NCI-H146 treated with DMSO at 0.1 percent for 48 hours (cell line): ENCODE measurements around the gene APLN.
A peak's percentile ranks its signal among the peaks of the same experiment; 100 is the strongest.

Experiments used
- DNase-seq: peaks from one replicate; lab custom pipeline; 2025; ENCODE audit not compliant: unreplicated experiment; lab: John Stamatoyannopoulos, UW

APLN gene

DNA sequence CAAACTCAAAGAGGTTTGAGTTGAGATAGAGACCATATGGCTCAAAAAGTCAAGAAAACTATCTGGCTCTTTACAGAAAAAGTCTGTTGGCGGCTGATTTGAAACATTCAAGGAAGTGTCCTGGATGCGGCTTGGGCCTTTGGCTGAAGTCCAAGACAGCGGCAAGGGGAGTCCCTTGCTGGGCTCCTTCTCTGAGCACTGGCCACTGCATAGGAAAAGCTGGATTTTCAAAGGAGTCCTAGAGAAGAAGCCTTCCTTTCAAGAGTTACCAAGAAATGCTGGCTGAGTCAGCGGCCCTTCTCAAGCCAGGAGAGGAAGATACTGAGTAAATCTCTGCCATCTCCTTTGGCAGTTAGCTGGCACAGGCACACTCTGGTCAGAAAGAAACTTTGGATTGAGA lies 12.1 kb downstream of the APLN start:
- no peak for DNase-seq

DNA sequence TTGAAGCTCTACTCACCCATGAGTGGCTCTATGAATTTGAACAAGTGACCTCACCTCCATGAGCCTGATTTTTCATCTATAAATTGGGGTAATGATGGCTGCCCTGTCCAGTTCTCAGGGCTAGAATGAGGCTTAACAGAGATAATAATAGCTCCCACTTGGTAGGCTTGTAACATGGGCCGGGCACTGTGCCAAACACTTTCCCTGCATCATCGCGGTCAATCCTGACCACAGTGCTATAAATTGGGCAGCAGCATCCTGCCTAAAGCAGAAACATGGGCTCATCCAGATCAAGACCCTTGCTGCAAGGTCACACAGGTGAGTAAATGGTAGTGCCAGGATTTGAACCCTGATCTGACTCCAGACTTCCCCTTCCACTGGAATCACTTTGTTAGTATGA lies 12.8 kb downstream of the APLN start:
- DNase-seq, result no peak

DNA sequence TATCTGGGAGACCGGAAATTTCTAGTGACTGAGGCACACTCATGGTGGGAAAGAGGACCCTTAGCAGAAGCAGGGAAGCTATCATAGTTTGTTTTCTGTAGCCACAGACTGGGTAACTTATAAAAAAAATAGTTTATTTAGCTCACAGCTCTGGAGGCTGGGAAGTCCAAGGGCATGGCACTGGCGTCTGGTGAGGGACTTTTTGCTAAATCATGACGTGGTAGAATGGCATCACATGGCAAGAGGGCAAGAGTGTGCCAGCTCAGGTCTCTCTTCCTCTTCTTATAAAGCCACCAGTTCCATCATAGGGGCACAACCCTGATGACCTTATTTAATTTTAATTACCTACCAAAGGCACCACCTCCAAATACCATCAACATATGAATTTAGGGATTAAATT lies 13.3 kb downstream of the APLN start:
- no peak for DNase-seq

DNA sequence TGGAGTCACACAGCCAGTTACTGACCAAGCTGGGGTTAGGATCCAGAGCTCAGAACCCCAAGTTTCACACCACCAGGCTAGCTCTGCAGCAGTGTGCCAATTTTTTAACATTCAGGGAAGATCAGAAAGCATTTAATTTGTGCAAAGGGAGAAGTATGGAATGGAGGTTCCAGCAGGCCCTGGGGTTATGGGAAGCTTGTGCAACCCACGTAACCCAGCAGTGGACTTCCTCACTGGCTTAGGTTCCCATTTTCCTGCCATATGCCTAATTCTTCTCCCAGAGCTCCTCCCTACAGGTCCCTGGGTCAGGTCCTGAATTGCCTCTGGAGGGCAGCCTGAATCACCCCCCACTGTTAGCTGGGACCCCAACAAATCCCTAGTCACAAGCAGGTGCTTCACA lies 14.0 kb downstream of the APLN start:
- no peak for DNase-seq

DNA sequence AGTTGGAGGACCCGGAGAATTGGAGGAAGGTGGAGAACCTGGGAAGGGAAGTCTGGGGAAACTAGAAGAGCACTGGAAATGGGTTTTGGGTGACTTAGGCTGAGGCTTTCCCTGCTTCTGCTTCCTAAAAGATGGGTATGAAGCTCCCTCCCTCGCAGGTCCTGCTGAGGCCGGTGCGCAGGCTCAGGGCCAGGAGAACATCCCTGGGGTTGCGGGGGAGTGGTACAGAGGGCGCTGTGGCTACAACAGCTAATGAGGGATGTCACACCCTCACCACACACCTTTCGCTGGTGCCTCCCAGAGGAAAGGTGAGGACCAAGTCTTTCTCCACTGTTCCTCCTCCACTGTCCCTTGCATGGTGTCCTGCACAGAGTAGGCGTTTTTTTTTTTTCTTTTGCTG lies 15.8 kb downstream of the APLN start:
- no peak for DNase-seq

DNA sequence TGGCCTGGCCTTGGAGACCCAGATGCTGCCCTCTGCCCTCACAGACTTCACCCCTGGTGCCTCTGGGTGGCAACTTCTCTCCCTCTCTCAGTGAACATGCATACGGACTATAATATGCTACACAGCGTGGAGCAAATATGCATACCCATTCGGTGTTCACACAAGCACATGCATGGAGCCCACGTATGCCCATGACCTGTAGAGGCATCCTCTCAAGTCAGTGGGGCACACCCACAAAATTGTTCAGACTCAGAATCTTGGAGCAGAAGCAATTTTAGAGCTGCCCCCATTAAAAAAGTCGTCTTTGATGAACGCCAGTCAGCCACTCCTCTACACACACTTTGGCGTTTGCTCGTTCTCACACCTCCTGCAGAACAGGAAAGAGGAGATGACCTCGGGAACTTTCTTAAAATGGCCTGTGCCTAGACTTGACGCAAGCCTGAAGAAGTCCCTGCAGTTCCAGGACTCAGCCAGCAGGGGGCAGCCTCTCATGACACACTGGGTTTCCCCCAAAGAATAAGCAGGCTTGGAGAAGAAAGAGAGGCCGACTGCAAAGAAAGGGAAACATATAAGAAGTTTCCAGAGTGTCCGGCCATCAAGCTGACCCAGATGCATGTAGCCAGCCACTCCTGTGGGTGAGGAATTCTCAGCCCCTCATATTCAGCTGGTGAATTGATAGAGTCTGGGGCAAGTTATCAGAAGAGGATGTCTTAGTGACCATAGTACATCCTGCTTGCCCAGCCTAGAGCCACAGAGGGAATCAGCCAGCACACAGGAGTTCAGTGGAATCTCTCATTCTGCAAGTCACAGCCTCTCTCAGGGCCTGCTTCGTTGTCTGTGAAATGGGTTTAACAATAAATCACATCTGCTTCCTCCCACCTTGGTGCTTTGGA lies 17.3 kb downstream of the APLN start:
- DNase-seq, result peak; percentile 45

DNA sequence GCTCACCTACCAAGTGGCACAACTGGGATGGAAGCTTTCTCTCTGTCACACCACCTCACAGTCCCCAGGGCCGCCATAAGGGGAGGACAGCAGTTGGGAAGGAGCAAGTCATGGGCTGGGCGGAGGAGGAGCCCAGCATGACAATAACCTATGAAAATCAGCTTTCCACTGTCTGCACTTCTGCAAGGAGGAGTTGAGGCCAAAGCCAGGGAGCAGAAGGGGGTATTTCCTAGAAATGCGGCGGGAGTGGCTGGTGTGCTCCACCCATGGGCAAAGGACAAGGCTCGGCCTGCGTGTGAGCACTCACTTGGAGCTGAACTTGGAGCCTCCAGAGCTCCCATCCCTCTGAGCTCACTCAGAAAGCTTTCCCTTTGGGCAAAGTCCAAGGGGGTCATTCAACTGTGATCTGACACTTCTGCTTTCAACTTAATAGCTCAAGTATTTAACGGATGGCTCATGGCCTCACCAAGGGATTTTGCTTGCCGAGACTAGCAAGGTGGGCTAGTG lies 18.5 kb downstream of the APLN start:
- no peak for DNase-seq

DNA sequence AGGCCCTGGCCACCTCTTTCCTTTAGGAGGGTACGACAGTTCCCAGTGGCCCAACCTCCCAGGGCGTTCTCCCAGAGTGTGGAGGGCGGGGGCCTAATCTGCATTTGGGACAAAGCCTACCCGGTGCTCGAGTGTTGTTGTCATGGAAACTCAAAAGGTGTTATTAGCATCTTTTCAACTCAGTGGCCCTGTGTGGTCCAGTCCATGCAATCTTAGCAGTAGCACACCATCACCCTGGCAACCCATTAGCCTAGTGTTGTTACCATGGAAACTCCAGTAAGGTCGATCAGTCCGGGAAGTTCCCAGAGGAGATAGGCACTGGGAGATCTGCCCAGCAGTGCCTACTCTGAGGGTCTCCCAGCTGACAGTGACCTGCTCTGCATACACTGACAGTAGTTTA lies 20.2 kb downstream of the APLN start:
- DNase-seq, result no peak

DNA sequence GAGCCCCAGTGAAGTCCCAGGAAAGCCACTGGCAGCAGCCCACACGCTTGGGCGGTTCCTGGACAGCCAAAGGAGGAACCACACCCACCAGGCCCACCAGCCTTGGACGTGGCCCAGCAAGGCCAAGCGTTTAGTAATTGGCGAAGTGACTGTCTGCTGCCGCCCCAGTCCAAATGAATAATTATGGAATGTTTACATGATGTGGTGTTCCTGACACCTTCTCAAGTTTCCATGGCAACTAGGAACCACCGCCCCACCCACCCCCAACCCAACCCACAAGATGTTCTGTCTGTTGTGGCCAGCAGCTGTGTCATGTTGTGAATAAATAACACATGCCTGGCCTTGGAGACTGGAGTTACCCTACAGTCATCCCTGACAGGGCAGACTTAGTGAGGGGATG lies 22.3 kb downstream of the APLN start:
- DNase-seq, result no peak

DNA sequence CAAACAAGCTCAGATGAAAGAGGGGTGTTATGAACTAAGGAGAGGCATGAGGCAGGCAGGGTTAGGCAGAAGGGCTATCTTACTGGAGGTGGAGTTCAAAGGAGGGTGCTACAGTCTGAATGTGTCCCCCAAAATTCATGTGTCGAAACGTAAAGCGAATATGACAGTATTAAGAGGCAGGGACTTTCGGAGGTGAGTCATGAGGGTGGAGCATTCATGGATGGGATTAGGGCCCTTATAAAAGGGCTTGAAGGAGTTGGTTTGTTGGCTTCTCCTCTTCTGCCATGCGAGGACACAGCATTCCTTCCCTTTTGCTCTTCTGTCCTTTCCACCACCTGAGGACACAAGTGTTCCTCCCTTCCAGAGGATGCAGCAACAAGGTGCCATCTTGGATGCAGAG lies 22.9 kb downstream of the APLN start:
- no peak for DNase-seq

DNA sequence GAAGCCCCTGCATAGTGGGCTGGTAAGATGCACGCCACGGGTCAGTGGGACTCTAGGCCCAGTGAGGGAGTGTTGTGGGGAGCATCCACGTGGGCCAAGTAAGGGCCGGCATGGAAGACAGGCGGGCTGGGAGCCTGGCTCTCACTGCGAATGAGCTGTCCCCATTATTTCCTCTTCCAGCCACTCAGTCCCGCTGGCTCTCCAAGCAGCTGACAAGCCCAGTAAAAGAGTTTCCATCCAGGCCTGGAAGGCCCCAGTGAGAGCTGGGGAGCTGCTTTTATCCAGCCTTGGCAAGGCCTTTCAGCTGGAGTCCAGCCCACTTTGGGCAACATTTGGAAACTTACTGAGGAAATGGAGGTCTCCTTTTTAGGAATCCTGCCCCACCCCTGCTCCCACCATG lies 24.9 kb downstream of the APLN start:
- no peak for DNase-seq

DNA sequence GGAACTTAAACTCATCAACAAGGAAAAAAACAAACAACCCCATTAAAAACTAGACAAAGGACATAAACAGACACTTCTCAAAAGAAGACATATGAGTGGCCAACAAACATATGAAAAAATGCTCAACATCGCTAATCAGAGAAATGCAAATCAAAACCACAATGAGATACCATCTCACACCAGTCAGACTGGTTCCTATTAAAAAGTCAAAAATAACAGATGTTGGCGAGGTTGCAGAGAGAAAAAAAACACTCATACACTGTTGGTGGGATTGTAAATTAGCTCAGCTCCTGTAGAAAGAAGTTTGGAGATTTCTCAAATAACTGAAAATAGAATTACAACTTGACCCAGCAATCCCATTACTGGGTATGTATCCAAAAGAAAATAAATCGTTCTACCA lies 28.7 kb downstream of the APLN start:
- DNase-seq, result no peak

DNA sequence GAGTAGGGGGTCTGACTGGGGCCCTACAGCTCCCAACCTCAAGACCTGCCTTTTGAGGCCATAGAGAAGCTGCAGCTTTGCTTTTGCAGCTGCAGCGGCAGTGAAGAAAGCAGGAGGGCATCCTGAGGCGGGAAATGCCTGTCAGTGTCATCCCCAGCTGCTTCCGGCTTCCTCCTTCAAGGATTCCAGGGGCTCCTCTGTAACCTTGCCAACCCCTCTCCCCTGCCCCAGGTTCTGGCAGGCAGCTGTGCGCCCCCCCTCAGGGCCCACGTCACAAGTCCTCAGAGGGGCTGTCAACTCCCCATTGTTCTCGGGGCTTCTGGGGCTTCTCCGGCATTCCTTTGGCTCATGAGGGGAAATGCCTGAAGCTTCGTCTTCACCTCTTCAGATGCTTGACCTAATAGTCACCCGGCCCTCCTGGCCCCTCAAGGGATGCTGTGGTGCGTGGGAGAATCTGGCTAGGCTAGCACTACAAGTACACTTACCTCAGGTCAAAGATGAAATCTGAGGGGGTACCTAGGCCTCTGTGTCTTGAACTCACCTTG lies 31.9 kb downstream of the APLN start:
- DNase-seq, result no peak

DNA sequence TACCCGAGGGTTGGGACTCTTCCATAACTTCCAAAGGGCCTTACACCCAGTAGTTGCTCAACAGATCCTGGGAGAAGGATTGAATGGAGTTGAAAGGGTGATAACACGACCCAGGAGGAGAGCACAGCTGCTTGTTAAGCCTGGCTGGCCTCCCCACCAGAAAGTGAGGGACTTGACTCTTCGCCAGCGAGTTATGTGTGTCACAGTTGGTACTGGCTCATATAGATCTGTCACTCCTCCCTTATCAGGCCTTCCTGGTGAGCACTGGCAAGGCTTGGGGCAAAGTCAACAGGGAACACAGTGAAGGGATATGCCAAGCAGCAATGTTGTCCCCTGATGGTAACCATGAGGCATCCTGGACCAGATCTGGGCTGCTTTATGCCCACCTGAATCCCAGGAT lies 35.8 kb downstream of the APLN start:
- no peak for DNase-seq

DNA sequence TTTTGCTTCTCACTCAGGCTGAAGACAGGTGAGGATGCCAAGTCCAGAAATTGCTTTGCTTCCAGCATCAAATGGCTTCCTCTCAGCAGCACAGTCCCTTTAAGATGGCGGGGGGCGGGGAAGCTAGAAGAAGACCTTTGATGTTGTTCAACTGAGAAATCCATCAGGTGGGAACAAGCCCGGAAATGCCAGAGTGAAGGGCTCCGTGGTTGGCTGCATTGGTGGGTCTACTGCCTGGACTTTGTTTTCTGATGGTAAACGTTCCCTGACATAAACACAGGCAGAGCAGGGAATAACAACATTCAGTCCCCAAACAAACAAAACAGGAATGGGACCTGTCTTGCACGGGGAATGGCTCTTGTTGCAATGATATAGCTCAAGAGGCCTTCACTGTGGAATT lies 37.3 kb downstream of the APLN start:
- DNase-seq, result no peak

DNA sequence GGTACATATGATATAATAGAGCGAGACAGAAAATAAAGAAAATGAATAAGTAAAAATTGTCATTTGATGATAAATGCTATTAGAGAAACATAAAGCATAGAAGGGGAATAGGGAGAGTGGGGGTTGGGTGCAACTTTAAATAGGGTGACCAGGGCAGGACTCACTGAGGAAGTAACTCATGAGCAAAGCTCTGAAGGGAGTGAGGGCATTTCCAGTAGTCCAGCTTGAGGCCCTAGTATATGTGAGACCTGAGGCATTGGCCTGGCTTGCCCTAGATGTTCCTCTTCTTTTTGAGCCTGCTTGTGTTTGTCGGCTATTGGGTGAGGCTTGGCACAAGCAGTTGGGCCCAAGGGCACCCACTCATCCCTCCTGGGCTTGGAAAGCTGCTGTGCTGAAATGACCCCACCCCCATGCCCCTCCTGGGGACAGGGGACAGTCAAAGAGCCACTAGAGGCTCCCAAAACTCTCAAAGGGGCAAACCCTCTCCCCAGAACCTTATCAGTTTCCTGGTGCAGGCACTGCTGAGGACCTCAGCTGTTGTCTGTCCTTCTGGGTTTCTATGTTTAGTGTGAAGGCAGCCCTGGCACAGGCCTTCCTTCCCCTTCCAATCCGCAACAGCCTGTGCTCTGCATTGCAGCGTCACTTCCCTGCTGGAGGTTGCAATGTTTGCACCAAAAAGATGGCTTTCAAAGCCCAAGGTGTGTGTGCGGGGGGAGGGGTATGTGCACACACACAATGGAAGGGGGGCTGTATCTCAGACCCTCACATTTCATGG lies 40.1 kb downstream of the APLN start:
- no peak for DNase-seq

DNA sequence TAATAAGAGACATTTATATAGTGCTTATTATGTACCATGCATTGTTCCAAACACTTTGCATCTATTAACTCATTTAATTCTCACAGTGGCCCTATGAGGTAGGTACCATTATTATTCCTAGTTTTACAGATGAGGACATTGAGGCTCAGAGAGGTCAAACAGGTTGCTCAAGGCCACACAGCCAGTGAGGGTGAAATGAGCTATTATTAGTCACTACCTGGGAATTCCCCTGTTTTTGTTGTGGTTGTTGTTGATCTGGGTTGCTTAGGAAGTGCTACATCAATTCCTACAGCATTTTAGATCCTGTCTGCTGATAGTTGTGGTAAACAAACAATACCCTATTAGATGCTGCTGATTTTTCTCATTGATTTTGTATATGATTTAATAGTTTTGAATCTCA lies 41.2 kb downstream of the APLN start:
- no peak for DNase-seq

DNA sequence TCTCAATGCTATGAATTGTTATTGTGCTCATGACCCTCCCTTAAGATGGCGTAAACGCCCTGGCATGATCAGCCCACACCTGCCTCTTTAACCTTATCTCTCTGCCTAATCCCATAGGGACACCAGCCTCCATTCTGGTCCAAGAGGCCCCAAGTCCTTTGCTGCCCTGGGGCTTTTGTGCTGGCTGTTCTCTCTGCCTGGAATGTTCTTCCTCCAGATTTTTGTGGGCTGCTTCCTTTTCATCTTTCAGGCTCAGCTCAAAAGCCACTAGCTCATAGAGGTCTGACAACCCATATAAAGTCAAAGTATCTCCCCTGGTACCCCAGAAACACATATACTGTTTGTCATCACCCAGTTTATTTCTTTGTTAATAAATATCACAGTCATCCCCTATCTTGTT lies 42.4 kb downstream of the APLN start:
- DNase-seq, result no peak

DNA sequence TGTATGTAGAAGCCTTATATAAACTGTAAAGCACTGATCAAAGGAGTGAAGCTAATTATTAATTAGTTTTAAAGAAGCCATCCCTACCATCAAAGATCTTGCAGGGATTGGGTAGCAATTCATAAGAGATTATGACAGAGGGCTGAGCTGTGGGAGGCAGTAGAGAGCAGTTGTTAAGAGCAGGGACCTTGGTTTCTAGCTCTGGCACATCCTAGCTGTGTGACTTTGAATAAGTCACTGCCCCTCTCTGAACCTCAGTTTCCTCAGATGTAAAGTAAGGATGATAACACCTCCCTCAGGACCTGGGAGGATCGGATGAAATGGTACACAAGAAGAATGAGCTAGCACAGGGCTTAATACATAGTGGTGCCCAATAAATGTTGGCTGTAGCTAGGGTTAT lies 45.4 kb downstream of the APLN start:
- no peak for DNase-seq

DNA sequence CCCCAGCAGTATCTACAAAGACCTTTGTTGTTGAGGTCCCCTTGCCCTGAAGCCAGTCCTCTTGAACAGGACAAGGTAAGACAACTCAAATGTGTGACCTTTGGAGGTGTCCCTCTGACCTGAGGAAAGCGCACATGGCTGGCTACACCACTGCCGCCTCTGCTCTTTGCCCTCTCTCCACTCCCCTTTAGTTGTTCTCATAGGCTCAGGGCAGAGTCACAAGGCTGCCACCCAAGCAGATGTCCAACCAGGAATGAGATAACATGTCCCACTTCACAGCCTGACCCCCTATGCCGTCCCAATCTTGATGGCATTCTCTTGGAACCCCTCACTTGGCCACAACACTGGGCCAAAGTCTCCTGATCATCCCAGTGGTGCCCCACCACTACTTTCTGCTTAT lies 46.3 kb downstream of the APLN start:
- DNase-seq, result no peak

DNA sequence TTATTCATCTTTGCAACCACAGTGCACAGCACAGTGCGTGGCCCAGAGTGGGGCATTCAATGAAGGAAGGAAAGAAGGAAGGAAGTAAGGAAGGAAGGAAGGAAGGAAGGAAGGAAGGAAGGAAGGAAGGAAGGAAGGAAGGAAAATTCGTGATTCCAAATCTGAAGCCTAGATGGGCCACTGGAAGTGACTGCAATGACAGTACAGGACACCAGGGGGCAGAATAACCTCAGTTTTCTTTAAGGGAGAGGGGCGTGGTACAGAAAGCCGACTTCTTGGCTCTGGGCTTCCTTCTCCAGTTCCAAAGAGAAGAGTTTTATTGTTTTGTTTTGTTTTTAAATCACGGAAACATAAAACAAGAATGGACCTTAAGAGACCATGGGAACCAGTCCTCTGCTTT lies 47.8 kb downstream of the APLN start:
- DNase-seq, result peak; percentile 5

DNA sequence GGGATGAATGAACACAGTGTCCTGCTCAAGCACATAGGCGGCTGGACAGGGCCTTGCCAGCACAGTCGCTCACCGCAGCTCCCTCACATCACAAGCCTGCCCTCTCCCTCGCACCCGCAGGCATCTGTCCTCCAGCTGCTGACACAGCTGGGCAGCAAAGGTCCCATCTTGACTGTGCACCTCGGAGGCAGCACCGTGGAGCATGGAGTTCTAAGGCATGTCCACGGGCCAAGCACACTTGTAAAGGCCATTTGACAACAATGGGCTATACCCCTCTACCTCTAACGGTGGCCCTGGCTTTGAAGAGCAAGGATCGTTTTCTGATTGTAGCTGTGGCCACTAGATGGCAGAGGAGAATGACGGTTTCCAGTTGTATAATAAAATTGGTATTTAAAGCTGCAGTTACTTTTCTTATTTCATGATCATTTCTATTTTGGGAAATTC lies 53.8 kb downstream of the APLN start:
- DNase-seq, result no peak
